Stimulated activated CD4-positive, alpha-beta T cell treated with anti-CD3 and anti-CD28 coated beads, Interleukin-4, amount 100 ng/mL, for 24 hours (primary cell): ENCODE measurements around the gene CD52.

Source experiments
- DNase-seq: peaks from one replicate; pipeline ENCODE4 v3.0.0-alpha.2; 2020

The CD52 gene

DNA sequence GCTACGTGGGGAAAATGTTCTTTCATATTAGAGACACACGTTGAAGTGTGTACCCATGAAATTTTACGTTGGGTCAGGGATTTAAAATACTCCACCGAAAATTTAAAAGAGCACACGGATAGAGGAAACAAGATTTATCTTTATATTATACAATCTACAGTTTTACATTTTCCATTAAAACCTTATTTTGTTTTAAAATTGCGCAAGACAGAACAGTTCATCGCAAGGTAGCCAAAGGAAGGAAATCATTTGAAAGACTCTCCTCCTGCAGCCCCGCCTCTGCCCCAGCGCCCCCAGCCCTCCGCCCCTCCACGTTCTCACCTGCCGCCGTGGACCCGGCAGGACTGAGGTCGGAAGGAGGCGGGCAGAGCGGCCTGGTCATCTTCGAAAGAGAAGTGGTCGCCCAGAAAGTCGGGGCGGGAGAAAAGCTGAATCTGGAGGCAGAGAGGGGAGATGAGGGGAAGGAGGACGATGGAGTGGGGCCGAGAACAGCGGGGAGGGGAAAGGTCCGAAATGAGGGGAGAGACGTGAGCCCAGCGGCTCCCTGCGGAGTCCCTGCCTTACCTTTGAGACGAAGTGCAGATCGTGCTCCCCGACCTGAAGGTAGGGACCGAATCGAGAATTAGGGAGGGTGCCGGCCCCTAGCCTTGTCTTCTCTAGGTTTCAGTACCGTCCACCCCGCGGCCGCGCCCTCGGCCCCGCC lies 18.2 kb downstream of the CD52 start:
- DNase-seq: no peak

DNA sequence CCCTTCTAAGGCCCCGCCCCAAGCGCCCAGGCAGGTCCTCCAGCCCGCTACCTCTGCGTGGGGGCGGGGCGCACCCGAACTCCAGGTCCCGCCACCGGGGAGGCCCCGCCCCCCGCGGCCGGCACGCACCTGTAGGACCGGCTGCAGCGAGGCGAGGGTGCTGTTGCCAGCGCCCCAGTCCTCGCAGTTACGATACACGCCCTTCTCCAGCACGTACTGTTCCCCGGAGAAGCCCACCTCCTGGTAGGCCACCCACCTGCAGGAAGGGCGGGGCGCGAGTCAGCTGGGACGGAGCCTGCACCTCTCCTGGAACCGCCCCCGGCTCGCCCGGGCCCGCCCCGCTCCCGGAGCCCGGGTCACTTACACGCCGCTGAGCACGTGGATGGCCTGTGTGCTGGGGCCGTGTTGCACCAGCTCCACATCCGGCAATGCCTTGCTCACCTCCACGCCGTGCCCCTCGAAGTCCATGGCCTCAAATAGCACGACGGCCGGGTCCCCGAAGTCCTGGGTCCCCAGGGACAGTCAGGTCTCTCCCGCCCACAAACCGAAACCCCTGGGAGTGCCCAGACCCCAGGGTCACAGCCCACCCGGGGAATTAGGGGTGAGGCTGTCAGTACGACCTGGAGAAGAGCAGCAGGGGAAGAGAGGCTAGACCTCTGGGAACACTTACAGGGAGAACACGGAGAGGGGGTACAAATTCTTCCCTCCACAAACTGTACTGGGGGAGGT lies 18.9 kb downstream of the CD52 start:
- DNase-seq: peak; percentile 81

DNA sequence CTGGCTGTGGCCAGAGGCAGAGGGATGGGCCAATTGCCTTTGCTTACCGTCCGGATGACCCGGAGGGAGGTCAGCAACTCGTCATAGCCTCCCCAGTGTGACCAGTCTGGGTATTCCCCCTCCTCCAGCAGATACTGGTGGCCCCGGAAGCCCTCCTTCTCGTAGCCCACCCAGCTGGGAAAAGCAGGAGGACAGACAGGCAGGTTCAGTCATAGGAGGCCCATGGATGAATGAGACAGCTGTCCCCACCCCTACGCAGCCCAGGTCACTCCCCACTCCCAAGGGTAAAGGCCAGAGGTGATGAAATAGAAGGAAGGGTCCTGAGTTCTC lies 19.4 kb downstream of the CD52 start:
- no peak for DNase-seq

DNA sequence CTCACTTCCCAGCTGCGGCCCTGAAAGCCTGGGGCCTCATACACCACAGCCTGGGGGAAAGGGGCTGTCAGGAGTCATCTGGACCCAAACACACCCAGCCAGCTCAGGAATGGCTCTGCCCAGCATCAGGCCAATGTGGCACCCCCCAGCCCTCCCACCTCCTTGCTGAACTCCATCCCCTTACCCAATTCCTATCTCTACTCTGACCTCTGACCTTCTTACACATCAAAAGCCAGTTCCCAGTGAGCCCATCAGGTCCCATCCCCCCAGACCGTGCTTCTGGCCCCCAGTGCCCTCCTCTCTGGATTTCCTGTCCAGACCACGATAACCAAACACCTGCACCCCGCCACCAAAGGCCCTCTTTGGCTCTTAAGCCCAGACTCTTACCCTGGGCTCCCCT lies 19.9 kb downstream of the CD52 start:
- no peak for DNase-seq

DNA sequence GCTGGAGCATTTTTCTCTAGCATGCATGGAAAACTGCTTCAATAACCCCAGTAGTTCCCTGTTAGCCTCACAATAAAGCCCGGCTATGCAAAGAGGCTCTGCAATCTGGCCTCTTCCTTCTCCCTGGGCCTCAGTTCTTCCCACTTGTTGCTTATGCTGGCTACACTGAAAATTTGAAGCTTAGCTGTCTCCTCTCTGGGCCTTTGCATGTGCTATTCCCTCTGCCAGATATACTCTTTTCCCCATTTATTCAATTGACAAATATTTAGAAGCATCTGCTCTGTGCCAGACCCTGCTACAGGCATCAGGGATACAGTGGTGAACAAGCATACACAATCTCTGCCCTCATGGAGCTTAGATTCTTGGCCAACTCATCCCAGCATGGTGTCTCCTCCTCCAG lies 20.9 kb downstream of the CD52 start:
- DNase-seq: no peak

DNA sequence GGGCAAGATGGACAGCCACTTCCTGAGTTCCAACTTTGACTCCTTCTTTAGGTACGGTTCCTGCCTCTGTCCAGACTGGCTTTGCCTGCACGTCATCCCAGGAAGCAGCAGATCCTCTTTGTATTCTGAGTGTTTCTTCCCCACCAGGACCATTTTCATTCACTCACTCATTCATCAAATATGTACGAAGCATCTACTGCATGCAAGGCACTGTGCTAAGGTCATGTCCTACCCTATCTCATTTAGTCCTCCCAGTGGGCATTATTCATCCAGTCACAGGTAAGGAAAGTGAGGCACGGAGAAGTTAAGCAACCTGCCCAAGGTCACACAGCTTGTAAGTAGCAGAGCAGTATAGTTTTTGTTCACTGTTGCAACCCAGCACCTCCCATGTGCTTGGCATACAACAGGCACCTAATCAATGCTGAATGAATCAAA lies 22.3 kb downstream of the CD52 start:
- DNase-seq: no peak

DNA sequence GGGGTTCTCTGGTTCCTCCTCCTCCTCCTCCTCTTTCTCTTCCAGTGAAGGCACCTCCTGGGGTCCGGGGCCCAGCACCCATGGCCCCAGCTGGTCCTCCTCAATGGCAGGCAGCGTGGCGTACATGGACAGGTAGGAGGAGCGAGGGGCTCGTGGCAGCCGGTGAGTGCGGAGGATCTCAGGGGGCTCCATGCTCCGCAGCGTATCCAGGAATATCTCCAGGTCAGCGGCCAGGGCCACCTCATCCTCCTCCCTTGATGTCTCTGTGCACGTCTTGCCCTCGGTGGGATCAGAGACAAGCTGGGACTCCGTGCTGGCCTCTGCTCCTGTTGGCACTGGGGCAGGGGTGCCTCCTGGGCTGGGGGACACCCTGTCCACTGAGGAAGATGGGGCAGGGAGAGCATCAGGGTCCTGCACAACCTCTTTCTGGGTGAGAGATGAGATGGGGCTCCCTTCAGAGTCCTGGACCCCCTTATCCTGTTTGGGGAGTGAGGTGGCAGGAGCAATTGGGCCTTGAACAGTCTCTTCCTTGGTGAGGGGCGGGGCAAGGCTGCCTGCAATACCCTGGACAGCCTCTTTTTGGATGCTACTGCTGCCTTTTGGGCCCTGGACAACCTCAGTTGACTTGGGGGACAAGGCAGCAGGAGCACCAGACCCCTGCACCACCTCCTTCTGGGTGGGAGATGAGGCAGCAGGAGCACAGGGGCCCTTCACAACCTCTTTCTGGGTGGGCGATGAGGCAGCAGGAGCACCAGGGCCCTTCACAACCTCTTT lies 26.6 kb downstream of the CD52 start:
- DNase-seq: no peak

DNA sequence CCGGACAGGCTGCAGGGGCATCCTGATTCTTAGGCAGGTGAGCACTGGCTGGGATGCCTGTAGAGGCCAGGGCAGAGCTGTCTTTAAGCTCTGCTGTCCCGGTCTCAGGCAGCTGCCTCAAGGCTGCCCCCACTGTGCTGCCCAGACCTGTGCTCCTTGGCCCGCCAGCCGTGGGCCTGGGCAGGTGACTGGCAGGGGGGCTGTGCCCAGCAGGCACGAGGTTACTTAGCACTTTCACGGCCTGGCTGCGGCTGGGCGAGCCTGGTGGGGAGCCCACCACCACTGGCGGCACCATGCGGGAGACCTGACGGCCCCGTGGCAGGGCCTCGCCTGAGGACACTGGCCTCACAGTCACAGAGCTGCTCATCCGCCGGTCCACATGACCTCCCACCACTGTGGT lies 28.0 kb downstream of the CD52 start:
- DNase-seq: no peak

DNA sequence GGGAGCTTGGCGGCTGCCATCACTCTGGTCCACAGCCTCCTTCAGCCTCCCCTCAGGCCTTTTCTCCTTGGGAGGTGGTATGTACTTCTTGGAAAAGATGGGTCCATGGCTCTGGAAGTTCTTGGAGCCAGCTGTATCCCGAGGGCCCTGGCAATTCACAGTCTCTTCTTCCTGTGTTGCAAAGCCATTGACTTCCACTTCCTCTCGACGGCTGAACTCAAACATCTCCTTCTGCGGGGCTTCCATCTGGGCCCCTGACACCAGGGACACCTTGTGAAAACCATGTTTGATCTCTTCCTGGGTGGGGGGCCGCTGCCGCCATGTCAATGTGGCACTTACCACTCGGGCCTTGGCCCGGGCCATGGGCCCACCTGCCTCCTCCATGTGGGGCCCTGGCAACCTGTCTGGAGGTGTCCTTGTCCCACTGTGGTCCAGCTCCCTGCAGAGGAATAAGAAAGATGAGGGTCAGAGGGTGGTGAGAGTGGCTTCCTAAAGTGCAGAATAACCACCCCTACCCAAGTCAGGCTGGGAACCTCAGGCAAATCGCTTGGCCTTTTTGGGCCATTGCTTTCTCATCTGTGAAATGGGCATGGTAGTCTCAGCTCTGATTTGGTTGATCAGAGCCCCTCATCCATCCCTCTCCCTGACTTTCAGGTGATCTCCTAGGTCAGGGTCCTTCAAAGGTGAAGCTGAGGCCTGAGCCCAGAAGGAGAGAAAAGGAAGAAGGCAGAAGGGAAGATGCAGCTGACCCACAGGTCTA lies 28.7 kb downstream of the CD52 start:
- no peak for DNase-seq

DNA sequence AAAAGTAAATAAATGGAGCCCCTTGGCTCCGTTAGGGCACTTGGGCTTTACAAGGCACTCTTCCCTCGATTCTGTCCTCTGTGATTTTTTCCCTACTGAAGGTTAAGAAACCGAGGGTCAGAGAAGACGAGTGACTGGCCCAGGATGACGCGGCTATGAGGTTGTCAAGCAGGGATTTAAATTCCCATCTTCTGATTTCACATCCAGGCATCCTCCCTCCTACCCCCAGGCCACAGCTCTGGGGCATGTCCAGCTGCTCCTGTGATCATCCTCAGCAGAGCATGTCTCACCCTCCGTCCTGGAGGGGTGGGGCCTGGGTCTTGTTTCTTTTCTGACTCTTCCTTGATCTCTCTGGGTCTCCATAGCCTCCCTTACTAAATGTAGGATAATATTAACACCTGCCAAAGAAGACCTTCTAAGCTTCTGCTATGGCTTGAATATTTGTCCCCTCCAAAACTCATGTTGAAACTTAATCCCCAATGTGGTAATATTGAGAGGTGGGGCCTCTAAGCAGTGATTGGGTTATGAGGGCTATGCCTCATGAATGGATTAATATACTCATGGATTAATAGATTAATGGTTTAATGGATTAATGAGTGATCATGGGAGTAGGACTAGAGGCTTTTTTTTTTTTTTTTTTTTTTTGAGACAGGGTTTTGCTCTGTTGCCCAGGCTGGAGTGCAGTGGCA lies 31.6 kb downstream of the CD52 start:
- no peak for DNase-seq

DNA sequence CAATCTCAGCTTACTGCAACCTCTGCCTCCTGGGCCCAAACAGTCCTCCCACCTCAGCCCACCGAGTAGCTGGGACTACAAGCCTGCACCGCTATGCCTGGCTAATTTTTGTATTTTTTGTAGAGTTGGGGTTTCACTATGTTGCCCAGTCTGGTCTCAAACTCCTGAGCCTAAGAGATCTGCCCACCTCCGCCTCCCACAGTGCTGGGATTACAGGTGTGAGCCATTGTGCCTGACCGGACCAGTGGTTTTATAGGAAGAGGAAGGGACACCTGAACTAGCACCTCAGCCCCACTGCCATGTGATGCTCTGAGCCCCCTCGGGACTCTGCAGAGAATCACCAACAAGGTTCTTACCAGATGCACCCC lies 32.1 kb downstream of the CD52 start:
- no peak for DNase-seq

DNA sequence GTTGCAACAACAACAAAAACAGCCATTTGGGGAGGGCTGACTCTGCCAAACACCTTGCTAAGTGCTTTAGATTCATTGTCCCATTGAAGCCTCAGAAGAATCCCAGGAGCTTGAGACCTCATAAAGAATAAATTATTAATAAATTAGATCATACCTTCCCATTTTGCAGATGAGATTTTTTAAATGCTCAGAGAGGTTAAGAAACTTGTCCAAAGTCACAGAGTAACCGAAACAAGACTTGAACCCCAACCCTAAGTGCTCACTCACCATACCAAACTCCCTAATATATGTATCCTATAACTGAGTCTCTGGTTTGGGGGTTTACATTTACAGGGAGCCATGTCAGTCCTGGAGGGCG lies 32.6 kb downstream of the CD52 start:
- no peak for DNase-seq

DNA sequence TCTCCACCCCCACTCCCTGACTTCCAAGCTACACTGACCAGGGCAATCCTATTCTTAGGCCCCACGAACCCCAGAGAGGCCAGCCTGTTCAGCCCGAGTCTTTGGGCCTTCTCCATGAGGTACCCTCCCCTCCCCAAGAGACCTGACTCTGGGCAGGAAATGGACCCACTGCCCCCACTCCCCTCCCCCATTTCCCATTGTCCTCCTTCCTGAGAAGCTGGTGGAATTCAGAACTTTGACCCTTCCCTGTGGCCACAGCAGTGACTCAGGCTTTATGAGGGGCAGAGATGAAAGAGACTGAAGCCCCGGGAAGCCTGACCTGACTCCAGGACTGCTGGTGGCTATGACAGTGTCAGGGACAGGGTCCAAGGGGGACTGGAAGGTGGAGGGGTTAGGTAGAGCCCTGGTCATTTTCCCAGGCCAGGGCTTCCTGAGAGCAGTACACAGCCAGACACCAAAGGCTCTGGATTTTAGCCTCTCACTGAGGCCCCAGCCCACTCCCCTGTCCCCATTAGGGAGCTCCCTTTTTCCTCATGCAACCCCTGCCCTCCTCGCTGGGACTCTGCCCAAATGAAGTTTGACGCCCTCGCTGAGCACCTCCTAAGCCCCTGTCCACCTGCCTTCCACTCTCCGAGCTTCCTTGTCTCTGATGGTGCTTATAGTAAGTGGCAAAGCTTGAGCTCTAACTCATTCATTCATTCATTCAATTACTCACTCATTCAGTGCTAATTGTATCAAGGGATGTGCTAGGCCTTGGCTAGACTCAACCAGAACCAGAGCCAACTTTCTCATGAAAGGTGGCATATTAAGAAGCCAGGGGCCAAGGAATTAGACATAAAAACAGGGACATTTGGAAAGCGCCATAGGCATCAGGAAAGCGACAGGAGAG lies 33.2 kb downstream of the CD52 start:
- no peak for DNase-seq

DNA sequence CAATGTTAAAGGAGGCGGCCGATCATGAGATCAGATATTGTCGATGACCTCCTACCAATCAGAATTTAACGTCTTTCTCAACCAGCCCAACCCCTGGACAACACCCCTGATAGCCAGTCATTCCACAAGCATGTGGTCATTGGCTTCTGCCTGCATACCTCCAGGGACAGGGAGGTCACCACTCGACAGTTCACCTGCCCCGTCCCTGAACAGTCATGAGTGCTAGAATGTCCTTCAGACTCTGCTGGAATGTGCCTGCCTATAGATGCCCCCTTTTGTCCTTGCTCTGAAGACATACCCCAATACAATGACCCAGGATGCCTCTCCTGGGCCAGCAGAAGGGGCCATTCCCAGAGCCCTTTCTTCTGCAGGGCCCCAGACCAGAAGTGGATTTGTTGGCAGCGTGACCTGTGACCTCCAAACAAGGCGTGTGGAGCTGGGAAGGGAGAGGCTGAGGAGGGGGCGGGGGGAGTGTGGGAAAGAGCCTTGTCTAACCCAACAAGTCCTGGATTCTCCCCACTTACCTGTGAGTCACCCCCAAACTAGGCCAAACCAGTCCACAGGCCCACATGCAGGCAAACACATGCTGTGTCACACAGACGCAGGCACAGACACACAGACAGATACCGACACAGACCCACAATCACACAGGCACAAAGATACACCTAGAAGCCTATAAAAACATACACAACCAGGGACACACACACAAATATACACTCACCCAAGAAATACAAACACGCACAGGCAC lies 34.0 kb downstream of the CD52 start:
- no peak for DNase-seq

DNA sequence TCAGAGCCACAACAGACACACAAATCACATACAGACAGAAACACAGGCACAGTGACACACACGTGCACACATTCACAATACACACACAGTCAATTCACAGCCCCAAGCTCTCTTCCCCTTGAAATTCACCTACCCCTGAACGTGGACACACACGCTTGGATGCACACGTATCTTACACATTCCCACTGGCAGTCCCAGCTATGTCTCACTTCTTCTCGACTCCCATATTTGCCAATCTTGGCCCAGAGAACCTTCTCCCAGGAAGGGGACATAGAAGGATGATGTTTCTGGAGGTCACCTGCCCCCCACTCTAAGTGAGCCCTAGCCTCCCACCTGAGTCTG lies 34.6 kb downstream of the CD52 start:
- DNase-seq: no peak

DNA sequence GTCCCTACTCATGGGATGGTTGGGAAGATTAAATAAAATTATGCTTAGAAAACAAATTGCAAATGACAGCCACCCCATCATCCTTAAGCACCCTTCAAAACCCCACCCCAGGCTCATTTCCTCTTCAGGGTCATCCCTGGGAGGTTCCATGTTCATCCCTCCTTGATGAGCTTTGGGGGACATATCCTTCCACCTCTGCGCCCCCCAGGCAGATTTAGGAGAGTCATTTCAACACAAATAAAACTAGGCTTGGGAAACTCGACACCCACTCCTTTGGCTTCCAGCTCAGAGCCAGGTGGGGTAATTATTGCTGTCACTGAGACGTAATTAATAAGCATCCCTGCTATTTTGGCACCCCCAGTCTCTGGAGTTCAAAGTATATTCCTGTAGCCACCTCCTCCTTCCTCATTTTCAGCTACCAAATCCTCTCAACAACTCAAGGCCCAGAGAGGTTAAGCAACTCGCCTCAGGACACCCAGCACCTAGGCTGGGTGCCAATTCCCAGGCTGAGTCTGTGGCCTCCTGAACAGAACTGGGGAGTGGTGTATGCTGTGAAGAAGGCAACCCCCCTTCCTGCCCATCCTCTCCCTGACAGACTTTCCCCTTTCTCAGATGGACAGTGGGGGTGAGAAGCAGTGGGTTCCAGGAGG lies 35.6 kb downstream of the CD52 start:
- no peak for DNase-seq

DNA sequence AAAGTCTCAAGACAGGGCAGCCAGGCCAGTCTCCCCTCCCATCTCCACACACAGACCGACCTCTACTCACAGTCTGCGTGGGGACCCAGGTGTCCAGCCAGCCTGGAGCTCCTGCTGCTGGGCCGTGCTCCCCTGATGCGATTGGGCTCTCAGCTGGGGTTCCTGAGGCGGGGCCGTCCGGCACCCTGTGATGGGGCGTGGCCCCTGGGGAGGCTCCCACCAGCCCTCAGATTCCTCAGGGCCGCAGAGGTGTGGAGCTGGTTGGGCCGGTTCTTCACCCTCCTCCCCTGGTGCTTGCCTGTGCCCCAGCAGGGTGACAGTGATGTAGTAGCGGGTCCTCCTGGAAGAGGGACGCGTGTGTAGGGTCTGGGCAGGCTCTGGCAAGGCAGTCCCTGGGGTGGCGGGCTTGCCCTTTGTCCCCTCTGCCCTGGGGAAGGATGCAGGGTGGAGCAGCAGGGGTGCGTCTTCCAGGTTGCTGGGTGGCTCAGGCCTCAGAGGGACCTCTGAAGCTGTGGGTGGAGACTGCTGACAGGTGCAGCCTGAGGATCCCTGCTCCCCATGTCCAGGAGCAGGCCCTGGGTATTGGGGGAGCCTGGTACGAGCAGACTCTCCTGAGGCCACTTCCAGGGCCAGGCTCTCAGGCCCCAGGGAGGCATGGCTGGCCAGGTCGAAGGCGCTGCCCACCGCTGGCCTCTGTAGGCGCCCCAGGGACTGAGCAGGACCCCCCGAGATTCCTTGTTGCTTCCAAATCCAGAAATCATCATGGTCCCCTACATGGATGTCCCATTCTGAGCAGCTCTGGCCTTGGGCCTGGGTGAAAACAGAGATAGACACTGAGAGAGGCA lies 36.4 kb downstream of the CD52 start, which contains the start of gene CRYBG2:
Gene CRYBG2 (minus strand): TSS at position 155 of the 845 bp plus-strand sequence. CDS start 7,473 bp downstream, outside the sequence.
- DNase-seq: no peak

DNA sequence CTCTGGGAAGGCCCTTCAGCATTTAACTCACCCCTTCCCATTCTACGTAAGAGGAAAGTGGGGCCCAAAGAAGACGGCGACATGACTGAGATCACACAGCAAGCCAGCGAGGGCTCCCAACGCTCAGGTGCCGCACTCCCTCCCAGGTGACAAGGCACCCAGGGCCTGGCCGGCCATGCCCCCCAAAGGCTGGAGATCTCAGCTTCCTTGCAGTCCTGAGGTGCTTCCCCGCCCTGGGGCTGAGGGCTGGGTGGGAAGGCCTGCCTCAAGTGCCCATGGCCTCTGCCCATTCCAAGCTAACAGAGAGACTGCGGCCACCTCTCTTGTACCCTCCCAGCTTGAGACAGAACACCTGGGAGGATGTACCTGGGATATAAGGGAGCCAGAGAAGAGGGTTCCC lies 37.2 kb downstream of the CD52 start:
- DNase-seq: no peak

DNA sequence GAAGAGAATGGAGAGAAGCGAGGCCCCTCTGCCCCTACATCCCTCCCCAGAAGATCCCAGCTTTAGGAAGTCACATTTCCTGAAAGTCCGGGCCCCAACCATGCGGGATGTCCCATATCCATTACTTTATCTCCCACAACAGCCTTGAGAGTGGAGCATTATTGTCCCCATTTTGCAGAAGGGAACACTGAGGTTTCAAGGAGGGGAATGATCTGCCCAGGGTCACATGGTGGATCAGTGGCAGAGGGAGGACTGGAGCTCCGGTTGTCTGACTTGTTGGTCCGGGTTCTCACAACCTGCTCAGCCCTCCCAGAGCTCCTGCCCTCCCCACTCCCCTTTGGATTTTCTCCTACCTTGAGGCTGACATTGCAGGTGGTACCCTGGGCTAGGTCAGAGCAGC lies 38.3 kb downstream of the CD52 start:
- no peak for DNase-seq
